HEK293 (cell line): ENCODE data around the gene BAX.

Experiments used
- CTCF ChIA-PET: fragments of 350-600 bp; formaldehyde crosslinking; extraction: SDS; loops from one replicate; lab custom pipeline; 2021; ENCODE audit warnings: antibody characterized with exemption; lab: Yijun Ruan, JAX
- POLR2A ChIA-PET: fragments of 300-600 bp; formaldehyde crosslinking; extraction: SDS; loops from one replicate; lab custom pipeline; 2020; ENCODE audit warnings: antibody characterized with exemption, inconsistent platforms; lab: Yijun Ruan, JAX
- H3K27ac ChIP-seq: fragments of 200-500 bp; sonication (Bioruptor generic); 2 replicates; pipeline ENCODE4 v1.5.1; 2014; ENCODE audit warnings: low read depth, low read length, control low read depth, inconsistent platforms; ENCODE audit errors: extremely low read depth
- H3K36me3 ChIP-seq, 2 experiments: fragments of 200-500 bp in 1 of 2; sonication (Bioruptor generic) in 1 of 2; 1 replicate in 1 of 2; 2 replicates in 1 of 2; pipeline ENCODE4 v1.5.1; 2014 to 2017; ENCODE audit warnings: inconsistent platforms in 2 of 2, low read length in 2 of 2; ENCODE audit not compliant: control insufficient read depth in 2 of 2, insufficient read depth in 1 of 2
- H3K4me1 ChIP-seq: fragments of 200-500 bp; sonication (Bioruptor generic); 2 replicates; pipeline ENCODE4 v1.5.1; 2014; ENCODE audit warnings: mild to moderate bottlenecking, low read length, inconsistent platforms; ENCODE audit not compliant: control insufficient read depth, insufficient read depth
- H3K4me3 ChIP-seq: 2 replicates; pipeline ENCODE4 v1.5.1; 2011; ENCODE audit warnings: low read depth, mild to moderate bottlenecking, control low read depth, low read length, moderate library complexity
- H3K9me3 ChIP-seq: fragments of 200-500 bp; sonication (Bioruptor generic); 2 replicates; pipeline ENCODE4 v1.5.1; 2014; ENCODE audit warnings: low read depth, low read length, inconsistent platforms; ENCODE audit not compliant: control insufficient read depth, insufficient read depth
- CTCF ChIP-seq: fragments of 450-650 bp; formaldehyde crosslinking; IDR thresholded peaks from 2 replicates; pipeline ENCODE4 v1.5.1; 2016; ENCODE audit warnings: missing biosample characterization, missing genetic modification characterization
- GLIS1 ChIP-seq: fragments of 450-650 bp; formaldehyde crosslinking; IDR thresholded peaks from 2 replicates; pipeline ENCODE4 v1.5.1; 2016; ENCODE audit warnings: missing biosample characterization, missing genetic modification characterization
- KLF17 ChIP-seq: fragments of 450-650 bp; formaldehyde crosslinking; IDR thresholded peaks from 2 replicates; pipeline ENCODE4 v1.5.1; 2016; ENCODE audit warnings: missing biosample characterization, missing genetic modification characterization
- PRDM1 ChIP-seq: fragments of 450-650 bp; formaldehyde crosslinking; IDR thresholded peaks from 2 replicates; pipeline ENCODE4; 2016; ENCODE audit warnings: missing biosample characterization, missing genetic modification characterization
- PRDM10 ChIP-seq: fragments of 450-650 bp; formaldehyde crosslinking; IDR thresholded peaks from 2 replicates; pipeline ENCODE4 v1.5.1; 2016; ENCODE audit warnings: missing biosample characterization, missing genetic modification characterization
- SCRT1 ChIP-seq: fragments of 450-650 bp; formaldehyde crosslinking; IDR thresholded peaks from 2 replicates; pipeline ENCODE4 v1.5.1; 2016; ENCODE audit warnings: missing biosample characterization, missing genetic modification characterization, borderline replicate concordance
- SCRT2 ChIP-seq: fragments of 450-650 bp; formaldehyde crosslinking; IDR thresholded peaks from 2 replicates; pipeline ENCODE4 v1.5.1; 2016; ENCODE audit warnings: missing biosample characterization, missing genetic modification characterization
- SP3 ChIP-seq: fragments of 450-650 bp; formaldehyde crosslinking; IDR thresholded peaks from 2 replicates; pipeline ENCODE4 v1.5.1; 2016; ENCODE audit warnings: missing biosample characterization, missing genetic modification characterization
- ZBTB10 ChIP-seq: fragments of 450-650 bp; formaldehyde crosslinking; IDR thresholded peaks from 2 replicates; pipeline ENCODE4 v1.5.1; 2016; ENCODE audit warnings: missing biosample characterization, missing genetic modification characterization
- ZBTB17 ChIP-seq: fragments of 450-650 bp; formaldehyde crosslinking; IDR thresholded peaks from 2 replicates; pipeline ENCODE4 v1.5.1; 2016; ENCODE audit warnings: missing biosample characterization, missing genetic modification characterization
- ZEB2 ChIP-seq: fragments of 450-650 bp; formaldehyde crosslinking; IDR thresholded peaks from 2 replicates; pipeline ENCODE4 v1.5.1; 2016; ENCODE audit warnings: missing biosample characterization, missing genetic modification characterization
- ZNF16 ChIP-seq: fragments of 450-650 bp; formaldehyde crosslinking; IDR thresholded peaks from 2 replicates; pipeline ENCODE4 v1.5.1; 2016; ENCODE audit warnings: low read depth, missing biosample characterization, missing genetic modification characterization
- ZNF2 ChIP-seq: fragments of 450-650 bp; formaldehyde crosslinking; IDR thresholded peaks from 2 replicates; pipeline ENCODE4 v1.5.1; 2016; ENCODE audit warnings: missing biosample characterization, missing genetic modification characterization
- ZNF354C ChIP-seq: fragments of 450-650 bp; formaldehyde crosslinking; IDR thresholded peaks from 2 replicates; pipeline ENCODE4 v1.5.1; 2016; ENCODE audit warnings: missing biosample characterization, missing genetic modification characterization, low read depth, borderline replicate concordance
- ZNF560 ChIP-seq: fragments of 450-650 bp; formaldehyde crosslinking; IDR thresholded peaks from 2 replicates; pipeline ENCODE4 v1.5.1; 2017; ENCODE audit warnings: missing biosample characterization, missing genetic modification characterization, borderline replicate concordance
- ZNF621 ChIP-seq: fragments of 450-650 bp; formaldehyde crosslinking; IDR thresholded peaks from 2 replicates; pipeline ENCODE4 v1.5.1; 2017; ENCODE audit warnings: missing biosample characterization, missing genetic modification characterization
- ZNF654 ChIP-seq: fragments of 450-650 bp; formaldehyde crosslinking; IDR thresholded peaks from 2 replicates; pipeline ENCODE4 v1.5.1; 2016; ENCODE audit warnings: low read depth, missing biosample characterization, missing genetic modification characterization
- ZNF660 ChIP-seq: fragments of 450-650 bp; IDR thresholded peaks from 2 replicates; pipeline ENCODE4 v1.5.1; 2018; ENCODE audit warnings: missing biosample characterization, mild to moderate bottlenecking, missing genetic modification characterization
- ZNF692 ChIP-seq: fragments of 450-650 bp; formaldehyde crosslinking; IDR thresholded peaks from 2 replicates; pipeline ENCODE4 v1.5.1; 2016; ENCODE audit warnings: missing biosample characterization, missing genetic modification characterization
- ZNF701 ChIP-seq: fragments of 450-650 bp; formaldehyde crosslinking; IDR thresholded peaks from 2 replicates; pipeline ENCODE4 v1.5.1; 2016; ENCODE audit warnings: missing biosample characterization, missing genetic modification characterization

The BAX gene

GRCh38 chr19:48970139-48970766 is 15.6 kb downstream of the BAX start:
- Histone ChIP-seq H3K4me3 (no peak overlapping the region), H3K9me3 (no peaks in the 10 kb centered on the region), H3K36me3 (peaks cover 20 to 67% of the 10 kb centered on the region in 2 experiments; a peak in 2 of 3 replicates), H3K4me1 (0 out of 2 replicates have a peak, but pooled peaks cover 4% of the 10 kb centered on the region), H3K27ac (no peak overlapping the region)
- TF ChIP-seq ZNF692 (tag by site-specific recombination): no peak
- no peak for TF ChIP-seq ZNF701
- TF ChIP-seq SP3 (tag by site-specific recombination): peak; percentile 11; the same call in 1 of the 2 replicates
- CTCF ChIA-PET: interaction anchor here (0.6 to 5.5 kb wide), 56 partner anchors 8 to 432 kb away, joined by 3 to 63 read pairs (median 4); partner anchors contain the start of genes DHDH, GYS1, HSD17B14 and NUCB1
- POLR2A ChIA-PET: interaction anchor here (0.5 to 3.2 kb wide), 13 partner anchors 8 to 182 kb away, joined by 3 to 16 read pairs (median 4); partner anchors contain the start of genes DHDH, GYS1, NUCB1 and PPP1R15A

- Histone ChIP-seq H3K36me3 (peaks cover 20 to 66% of the 10 kb centered on the region in 2 experiments; a peak in 2 of 3 replicates), H3K4me1 (0 out of 2 replicates have a peak, but pooled peaks cover 4% of the 10 kb centered on the region), H3K9me3 (no peaks in the 10 kb centered on the region), H3K27ac (no peak overlapping the region), H3K4me3 (no peak overlapping the region)
- ChIA-PET POLR2A (interaction anchor here (0.5 to 3.2 kb wide), 13 partner anchors 10 to 183 kb away, joined by 3 to 16 read pairs (median 5); partner anchors contain the start of genes DHDH, GYS1, NUCB1 and PPP1R15A), CTCF (interaction anchor here (0.6 to 5.5 kb wide), 56 partner anchors 7 to 432 kb away, joined by 3 to 63 read pairs (median 4); partner anchors contain the start of genes DHDH, GYS1, HSD17B14 and NUCB1)
- TF ChIP-seq ZBTB17 (peak; percentile 63; the same call in 1 of the 2 replicates), PRDM1 (tag by site-specific recombination) (peak; percentile 42; the same call in 1 of the 2 replicates), PRDM10 (tag by site-specific recombination) (peak; percentile 52; the same call in 1 of the 2 replicates), CTCF (peak; percentile 91), ZNF654 (tag by site-specific recombination) (peak; percentile 80), ZNF354C (no peak), ZEB2 (tag by site-specific recombination) (0 out of 2 replicates have a peak, but pooled peaks have one; percentile 12), ZNF560 (tag by site-specific recombination) (no peak), ZBTB10 (tag by site-specific recombination) (0 out of 2 replicates have a peak, but pooled peaks have one; percentile 21), SCRT1 (tag by site-specific recombination) (peak; percentile 74), SCRT2 (tag by site-specific recombination) (peak; percentile 94), GLIS1 (peak; percentile 23; the same call in 1 of the 2 replicates), KLF17 (no peak), ZNF660 (tag by site-specific recombination) (peak; percentile 62; the same call in 1 of the 2 replicates), ZNF621 (tag by site-specific recombination) (no peak), ZNF2 (tag by site-specific recombination) (0 out of 2 replicates have a peak, but pooled peaks have one; percentile 55), ZNF16 (no peak)
Measured at GRCh38 chr19:48970923-48971395, 16.3 kb downstream of the BAX start.
